H1 (cell line): ENCODE data around the gene TRNP1. TPM values are rescaled to one million over a fixed set of nuclear protein-coding genes. Genes with fewer than 3 reads are reported as not detected.

Experiments used
- RBBP5 ChIP-seq: IDR thresholded peaks from 2 replicates; pipeline ENCODE4 v1.7.1; 2012; ENCODE audit warnings: low read depth, mild to moderate bottlenecking, inconsistent platforms, low read length, moderate library complexity, borderline replicate concordance
- SAP30 ChIP-seq: fragments of 300-600 bp; sonication (generic); IDR thresholded peaks from 2 replicates; pipeline ENCODE4 v1.7.1; 2012; ENCODE audit warnings: low read length, moderate library complexity, mild to moderate bottlenecking, inconsistent platforms; ENCODE audit not compliant: insufficient read depth, insufficient replicate concordance
- polyA plus RNA-seq, 7 experiments: library from polyadenylated mRNA; depleted of rRNA in 3 of 7; stranded (reverse) in 5 of 7; unstranded in 2 of 7; fragments of >200 nt in 5 of 7; fragments of 200-250 nt in 2 of 7; gene quantifications; 1 replicate in 5 of 7; 2 replicates in 1 of 7; 4 replicates in 1 of 7; pipeline versions ENCODE4 v1.2.1 to v1.2.3, GENCODE V29; 2011 to 2013; ENCODE audit warnings: missing spikeins in 2 of 7, mixed read lengths in 2 of 7
- total RNA-seq: library from RNA; stranded (reverse); fragmentation: NEBNext Ultra II Directional; extraction: Animal tissue kit (Norgen Biotek cat#: 25700); gene quantifications from 2 replicates; pipeline ENCODE4 v1.2.1, GENCODE V29; 2021

Gene TRNP1
- total and polyA plus RNA-seq, 2 of the 8 experiments (the other 6 are each of a cell fraction or from before 2014, with no cell fraction given) = 51.7 to 102 TPM

DNA sequence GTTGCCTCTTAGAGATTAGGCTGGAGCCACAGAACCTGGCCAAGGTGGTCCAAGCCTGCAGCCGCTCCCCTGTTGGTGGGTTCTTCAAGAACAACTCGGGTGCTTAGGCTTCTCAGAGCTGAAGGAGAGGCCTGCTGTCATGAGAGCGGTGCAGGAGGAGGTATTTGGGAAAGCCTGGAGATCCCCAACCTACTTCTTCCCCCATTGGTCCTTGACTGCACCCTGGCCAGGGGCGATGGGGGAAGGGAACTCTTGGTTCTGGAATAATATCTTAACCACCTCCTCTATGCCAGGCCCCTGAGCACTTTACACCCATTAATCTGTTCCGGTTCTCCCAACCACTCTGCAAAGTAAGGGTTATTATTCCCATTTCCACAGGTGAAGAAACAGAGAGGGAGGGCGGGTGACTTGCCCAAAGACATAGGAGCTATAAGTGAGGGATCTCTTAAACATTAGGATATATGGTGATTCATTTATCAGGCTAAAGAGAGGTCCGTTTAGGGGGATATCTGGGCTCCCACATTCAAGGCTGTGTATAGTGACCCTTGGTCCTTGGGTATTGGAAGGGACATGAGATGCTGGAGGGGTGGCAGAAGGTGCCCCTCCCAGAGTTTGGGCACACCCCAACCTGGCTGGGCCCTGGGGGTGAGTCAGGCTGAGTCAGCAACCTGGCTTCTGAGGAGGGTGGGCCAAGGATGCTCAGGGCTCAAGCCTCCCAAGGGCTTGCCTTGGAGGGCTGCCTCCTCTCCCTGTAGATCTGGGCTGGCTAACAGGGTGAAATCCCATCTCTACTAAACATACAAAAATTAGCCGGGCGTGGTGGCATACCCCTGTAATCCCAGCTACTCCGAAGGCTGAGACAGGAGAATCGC is 5.2 kb downstream of the TRNP1 start (continued):
- TF ChIP-seq SAP30 = no peak
- no peak for TF ChIP-seq RBBP5
